Subcutaneous abdominal adipose tissue (tissue), 5 donors: Measurements from ENCODE around the gene RAMP3.

Source experiments
- H3K27ac ChIP-seq: one replicate; pipeline ENCODE4 v1.7.0; 2013; ENCODE audit warnings: low read depth, mild to moderate bottlenecking, inconsistent platforms, low read length, moderate library complexity
- H3K27me3 ChIP-seq, 5 donors: one replicate each; pipeline ENCODE4 v1.7.0; 2013; ENCODE audit warnings: low read length in 5 of 5, inconsistent platforms in 1 of 5; ENCODE audit not compliant: control insufficient read depth in 5 of 5, insufficient read depth in 4 of 5
- H3K36me3 ChIP-seq, 5 donors: one replicate each; pipeline ENCODE4 v1.7.0; 2013; ENCODE audit warnings: low read length in 5 of 5; ENCODE audit not compliant: control insufficient read depth in 5 of 5, insufficient read depth in 5 of 5
- H3K4me1 ChIP-seq, 5 donors: one replicate each; pipeline ENCODE4 v1.7.0; 2013; ENCODE audit warnings: low read length in 5 of 5, mild to moderate bottlenecking in 3 of 5, moderate library complexity in 1 of 5; ENCODE audit not compliant: control insufficient read depth in 5 of 5, insufficient read depth in 5 of 5
- H3K4me3 ChIP-seq, 5 donors: one replicate each; pipeline ENCODE4 v1.7.0; 2013; ENCODE audit warnings: low read length in 5 of 5, low read depth in 1 of 5
- H3K9ac ChIP-seq, 5 donors: one replicate each; pipeline ENCODE4 v1.7.0; 2013; ENCODE audit warnings: low read length in 5 of 5, mild to moderate bottlenecking in 4 of 5, moderate library complexity in 3 of 5
- H3K9me3 ChIP-seq, 5 donors: one replicate each; pipeline ENCODE4 v1.7.0; 2013; ENCODE audit warnings: low read length in 5 of 5; ENCODE audit not compliant: control insufficient read depth in 5 of 5
- donor health status: healthy.
- donor health status: healthy.
- donor health status: healthy.
- donor health status: healthy.
- donor health status: healthy.

The RAMP3 gene

DNA sequence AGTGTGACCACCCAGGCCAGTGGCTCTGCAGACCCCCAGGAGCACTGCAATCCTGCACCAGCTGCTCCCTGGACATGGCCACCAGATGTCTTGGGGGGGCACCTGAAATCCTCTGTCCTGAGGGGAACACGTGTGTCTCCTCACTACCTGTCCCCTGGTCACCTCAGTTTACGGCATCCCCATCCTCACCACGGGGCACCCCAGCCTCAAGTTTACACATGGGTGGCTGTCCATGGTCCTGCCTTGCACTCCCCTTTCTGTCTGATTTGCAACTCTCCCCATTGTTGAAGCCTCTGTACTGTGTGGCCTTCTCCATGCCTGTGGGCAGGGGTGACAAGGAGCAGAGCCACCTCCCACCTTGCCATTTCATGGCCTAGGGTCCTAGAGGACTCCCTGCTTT lies 67.2 kb downstream of the RAMP3 start:
- H3K36me3 ChIP-seq = no peaks in the 10 kb centered on the region
- no peak overlapping the region for H3K27ac ChIP-seq
- peaks cover 0 to 16% (median 7%) of the 10 kb centered on the region in 5 donors for H3K4me1 ChIP-seq
- no peak overlapping the region for H3K4me3 ChIP-seq
- H3K9ac ChIP-seq = no peak overlapping the region
- no peaks in the 10 kb centered on the region for H3K9me3 ChIP-seq
- H3K27me3 ChIP-seq = peaks cover 0 to 16% (median 3%) of the 10 kb centered on the region in 5 donors

DNA sequence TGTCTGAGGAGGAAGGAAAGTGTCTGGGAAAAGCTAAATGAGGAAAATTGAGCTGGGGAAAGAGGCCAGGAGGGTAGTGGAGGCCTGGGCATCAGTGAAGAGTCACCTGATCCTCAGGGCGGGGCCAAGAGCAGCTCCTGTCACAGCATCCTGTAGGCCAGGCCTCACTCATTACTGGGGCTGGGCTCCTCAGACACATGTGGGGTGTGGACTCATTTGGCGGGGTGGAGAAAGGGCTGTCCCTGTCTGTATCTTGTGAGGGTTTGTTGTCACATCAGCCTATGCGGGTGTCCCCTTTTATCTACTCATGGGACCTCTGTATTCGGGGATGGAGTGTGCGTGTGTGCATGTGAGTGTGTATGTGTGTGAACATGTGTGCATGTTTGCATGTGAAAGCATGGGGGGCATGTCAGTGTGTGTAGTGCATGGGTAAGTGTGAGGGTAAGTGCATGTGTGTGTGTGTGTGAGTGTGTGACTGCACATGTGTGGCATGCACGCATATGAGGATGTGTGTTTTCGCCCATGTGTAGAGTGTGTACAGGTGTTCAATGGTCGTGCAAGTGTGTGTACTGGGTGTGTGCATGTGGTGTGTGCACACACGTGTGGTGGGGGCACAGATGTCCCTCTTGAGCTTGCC lies 67.8 kb downstream of the RAMP3 start:
- Histone ChIP-seq H3K27ac (no peak overlapping the region), H3K4me1 (peaks cover 0 to 17% (median 7%) of the 10 kb centered on the region in 5 donors), H3K4me3 (no peak overlapping the region), H3K27me3 (peaks cover 0 to 16% (median 3%) of the 10 kb centered on the region in 5 donors), H3K9me3 (no peaks in the 10 kb centered on the region), H3K36me3 (no peaks in the 10 kb centered on the region), H3K9ac (no peak overlapping the region)

DNA sequence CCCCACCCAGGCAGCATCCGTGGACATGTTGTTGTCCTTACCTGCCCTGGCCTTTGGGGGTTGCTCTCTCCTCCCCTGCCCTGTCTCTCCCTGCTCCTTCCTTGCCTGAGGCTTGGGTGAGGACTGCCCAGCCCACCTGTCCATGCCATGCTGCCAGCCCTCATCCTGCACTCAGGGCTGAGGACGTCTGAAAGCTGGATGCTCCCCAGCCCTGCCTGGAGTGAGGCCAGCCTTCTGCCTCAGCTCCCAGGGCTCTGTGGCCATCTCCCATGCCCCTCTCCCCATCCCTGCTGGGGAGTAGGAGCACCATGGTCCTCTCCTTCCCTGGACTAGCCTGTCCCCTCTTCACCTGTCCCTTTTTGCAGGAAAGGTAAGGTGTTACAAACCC lies 68.4 kb downstream of the RAMP3 start:
- no peak overlapping the region for H3K4me3 ChIP-seq
- H3K4me1 ChIP-seq = peaks cover 0 to 21% (median 7%) of the 10 kb centered on the region in 5 donors
- no peak overlapping the region for H3K27ac ChIP-seq
- H3K27me3 ChIP-seq = peaks cover 0 to 16% (median 3%) of the 10 kb centered on the region in 5 donors
- H3K9ac ChIP-seq = no peak overlapping the region
- no peaks in the 10 kb centered on the region for H3K9me3 ChIP-seq
- no peaks in the 10 kb centered on the region for H3K36me3 ChIP-seq

DNA sequence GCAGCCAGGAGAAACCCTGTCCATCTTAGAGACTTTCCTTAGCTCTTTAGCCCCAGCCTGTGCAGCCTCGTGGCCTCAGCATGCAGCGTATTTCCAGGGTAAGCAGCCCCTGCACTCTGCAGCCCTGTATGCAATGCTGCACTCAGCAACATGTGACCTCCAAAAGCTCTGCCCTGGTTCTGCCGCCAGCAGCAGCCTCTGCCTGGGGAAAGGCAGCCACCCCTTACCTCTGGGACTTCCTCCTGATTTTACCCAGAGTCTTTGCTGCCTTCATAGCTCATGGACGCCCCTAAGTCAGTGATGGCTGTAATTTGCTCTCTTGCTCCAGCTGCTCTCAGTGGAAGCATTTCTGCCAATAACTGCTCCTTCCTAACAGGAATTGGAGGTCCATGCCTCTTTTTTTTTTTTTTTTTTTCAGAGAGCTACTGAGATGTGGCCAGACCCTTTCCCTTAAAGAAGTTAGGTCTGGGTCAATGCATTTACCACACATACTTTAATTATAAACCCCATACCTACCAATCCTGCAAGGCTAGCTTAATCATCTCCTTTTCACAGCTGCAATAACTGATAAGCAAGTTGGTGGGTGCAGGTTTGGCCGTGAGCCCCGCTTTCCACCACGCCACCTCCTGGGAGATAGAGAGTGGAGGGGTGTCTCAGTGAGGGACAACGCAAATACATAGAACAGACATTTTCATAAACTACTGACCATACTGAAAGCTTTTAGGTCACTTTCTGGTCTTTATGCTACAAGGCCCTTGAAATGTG lies 71.7 kb downstream of the RAMP3 start:
- no peak overlapping the region for H3K4me3 ChIP-seq
- peaks cover 0 to 30% (median 7%) of the 10 kb centered on the region in 5 donors for H3K4me1 ChIP-seq
- no peaks in the 10 kb centered on the region for H3K9me3 ChIP-seq
- peaks cover 0 to 16% (median 3%) of the 10 kb centered on the region in 5 donors for H3K27me3 ChIP-seq
- no peak overlapping the region for H3K9ac ChIP-seq
- no peaks in the 10 kb centered on the region for H3K36me3 ChIP-seq
- no peak overlapping the region for H3K27ac ChIP-seq

DNA sequence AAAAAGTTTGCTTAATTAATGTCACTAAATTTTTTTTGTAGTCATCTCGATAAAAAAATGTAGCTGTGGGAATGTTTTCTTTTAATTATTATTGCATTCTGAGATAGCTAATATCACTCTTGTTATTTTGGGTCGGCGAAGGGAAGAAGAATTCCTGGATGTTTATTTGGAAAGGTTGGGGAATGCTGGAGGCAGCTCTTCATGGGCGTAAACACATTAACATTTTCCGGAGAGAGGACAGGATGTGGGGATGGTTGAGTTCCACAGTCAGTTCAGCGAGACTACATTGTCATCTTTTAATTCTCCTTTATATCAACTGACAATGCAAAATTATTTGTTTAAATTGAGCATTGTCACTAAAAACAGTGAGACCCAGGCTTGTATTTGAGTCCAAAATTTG lies 72.5 kb downstream of the RAMP3 start:
- Histone ChIP-seq H3K27ac (no peak overlapping the region), H3K4me3 (no peak overlapping the region)

DNA sequence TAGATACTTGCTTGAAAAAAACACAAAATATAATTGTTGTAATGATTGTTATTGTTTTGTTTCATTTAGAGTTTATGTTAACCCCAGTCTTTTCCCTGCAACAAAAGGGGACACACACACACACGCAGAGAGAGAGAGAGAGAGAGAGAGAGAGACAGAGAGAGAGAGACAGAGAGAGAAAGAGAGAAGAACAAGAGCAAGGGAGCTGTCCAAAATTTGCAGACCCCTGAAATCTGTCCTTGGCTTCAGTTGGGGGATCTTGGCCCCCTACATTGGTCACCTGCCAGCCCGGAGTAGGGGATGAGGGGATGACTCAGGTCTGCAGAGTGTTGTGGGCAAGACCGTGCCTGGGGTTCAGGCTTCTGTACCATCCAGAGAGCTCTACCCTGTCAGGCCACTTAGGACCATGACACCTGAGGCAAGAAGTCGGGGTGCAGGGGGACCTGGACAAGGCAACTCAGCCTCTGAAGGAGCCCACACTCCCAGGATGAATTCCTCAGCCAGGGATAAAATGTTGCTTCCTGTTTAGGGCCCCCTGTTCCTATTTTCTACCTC lies 73.1 kb downstream of the RAMP3 start:
- H3K36me3 ChIP-seq = no peaks in the 10 kb centered on the region
- H3K27me3 ChIP-seq = peaks cover 0 to 16% (median 3%) of the 10 kb centered on the region in 5 donors
- peaks cover 0 to 30% (median 7%) of the 10 kb centered on the region in 5 donors for H3K4me1 ChIP-seq
- no peaks in the 10 kb centered on the region for H3K9me3 ChIP-seq
- no peak overlapping the region for H3K9ac ChIP-seq
- no peak overlapping the region for H3K27ac ChIP-seq
- no peak overlapping the region for H3K4me3 ChIP-seq

More for the DNA sequence above, 72.5 kb downstream of the RAMP3 start:
- H3K36me3 ChIP-seq = no peaks in the 10 kb centered on the region
- H3K9me3 ChIP-seq = no peaks in the 10 kb centered on the region
- peaks cover 0 to 30% (median 7%) of the 10 kb centered on the region in 5 donors for H3K4me1 ChIP-seq
- H3K27me3 ChIP-seq = peaks cover 0 to 16% (median 3%) of the 10 kb centered on the region in 5 donors
- H3K9ac ChIP-seq = no peak overlapping the region

DNA sequence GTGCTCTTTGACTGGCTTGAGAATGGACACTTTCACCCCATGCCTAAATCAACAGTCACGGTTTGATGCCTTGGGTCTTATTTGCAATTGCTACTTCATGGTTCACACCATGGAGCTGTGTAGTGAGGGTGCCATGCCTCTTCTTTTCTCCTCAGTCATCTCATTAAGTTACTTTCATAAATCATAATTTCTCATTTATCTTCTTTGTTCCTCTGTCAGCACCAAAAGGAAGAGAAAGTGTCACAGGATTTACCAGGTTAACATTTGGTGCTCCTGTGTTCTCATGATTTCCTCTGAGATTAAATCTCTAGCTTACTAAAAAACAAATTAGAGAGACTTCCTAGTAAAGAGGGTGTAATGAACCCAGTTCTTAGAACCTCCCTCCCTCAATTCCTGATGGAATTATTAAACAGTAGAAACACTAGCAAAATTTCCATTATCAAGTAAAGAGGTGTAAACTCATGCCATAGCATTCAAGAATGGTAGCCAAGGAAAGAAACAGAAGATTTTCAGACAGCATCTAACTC lies 75.7 kb downstream of the RAMP3 start:
- peaks cover 0 to 9% (median 0%) of the 10 kb centered on the region in 5 donors for H3K27me3 ChIP-seq
- H3K36me3 ChIP-seq = no peaks in the 10 kb centered on the region
- no peak overlapping the region for H3K9ac ChIP-seq
- H3K27ac ChIP-seq = no peak overlapping the region
- H3K4me1 ChIP-seq = peaks cover 0 to 30% (median 7%) of the 10 kb centered on the region in 5 donors
- H3K4me3 ChIP-seq = no peak overlapping the region
- H3K9me3 ChIP-seq = no peaks in the 10 kb centered on the region
